OCI-LY1 (cell line): ENCODE results near the gene OLFML2B.

ENCODE experiments used
- H2AFZ ChIP-seq: fragments of 200-600 bp; sonication (generic), shearing (Covaris generic); 2 replicates; pipeline ENCODE4 v1.6.0; 2014; ENCODE audit warnings: antibody characterized with exemption, mild to moderate bottlenecking, low read length
- H3F3A ChIP-seq: fragments of 200-600 bp; sonication (generic), shearing (Covaris generic); 2 replicates; pipeline ENCODE4 v1.6.0; 2014; ENCODE audit warnings: mild to moderate bottlenecking, antibody characterized with exemption, low read length, moderate library complexity; ENCODE audit not compliant: insufficient read depth
- H3K27ac ChIP-seq: fragments of 200-600 bp; sonication (generic); 2 replicates; pipeline ENCODE4 v1.5.1; 2014; ENCODE audit warnings: low read length, mixed run types, mild to moderate bottlenecking, low read depth; ENCODE audit not compliant: poor library complexity, severe bottlenecking
- H3K27me3 ChIP-seq: fragments of 200-600 bp; sonication (generic); 2 replicates; pipeline ENCODE4 v1.6.0; 2014; ENCODE audit warnings: antibody characterized with exemption, mild to moderate bottlenecking, low read length, moderate library complexity; ENCODE audit not compliant: insufficient read depth
- H3K36me3 ChIP-seq: fragments of 200-600 bp; sonication (generic); 2 replicates; pipeline ENCODE4 v1.6.1; 2014; ENCODE audit warnings: mild to moderate bottlenecking, antibody characterized with exemption, low read length, moderate library complexity, mixed read lengths; ENCODE audit not compliant: insufficient read depth
- H3K4me1 ChIP-seq: fragments of 200-600 bp; sonication (generic); 2 replicates; pipeline ENCODE4 v1.5.1; 2014; ENCODE audit warnings: mild to moderate bottlenecking, low read length, moderate library complexity; ENCODE audit not compliant: insufficient read depth, severe bottlenecking
- H3K4me2 ChIP-seq: fragments of 200-600 bp; sonication (generic), shearing (Covaris generic); 2 replicates; pipeline ENCODE4 v1.6.1; 2014; ENCODE audit warnings: low read length
- H3K4me3 ChIP-seq: fragments of 200-600 bp; sonication (generic); 2 replicates; pipeline ENCODE4 v1.5.1; 2014; ENCODE audit warnings: low read length, low read depth, mild to moderate bottlenecking, mixed read lengths; ENCODE audit not compliant: poor library complexity, severe bottlenecking
- H3K79me2 ChIP-seq: fragments of 200-600 bp; shearing (Covaris generic); 2 replicates; pipeline ENCODE4 v1.6.1; 2016; ENCODE audit warnings: mixed run types, low read length, mixed read lengths; ENCODE audit not compliant: insufficient read depth
- H3K9ac ChIP-seq: fragments of 200-600 bp; sonication (generic), shearing (Covaris generic); 2 replicates; pipeline ENCODE4 v1.6.1; 2014; ENCODE audit warnings: mild to moderate bottlenecking, low read length, mixed read lengths
- H3K9me2 ChIP-seq: fragments of 200-600 bp; sonication (generic), shearing (Covaris generic); 2 replicates; pipeline ENCODE4 v1.6.1; 2014; ENCODE audit warnings: low read depth, mild to moderate bottlenecking, low read length, mixed read lengths
- H3K9me3 ChIP-seq: fragments of 200-600 bp; shearing (Covaris generic); 2 replicates; pipeline ENCODE4 v1.6.1; 2014; ENCODE audit warnings: low read length, mixed read lengths
- H4K20me1 ChIP-seq: fragments of 200-600 bp; sonication (generic), shearing (Covaris generic); 2 replicates; pipeline ENCODE4 v1.6.0; 2016; ENCODE audit warnings: mild to moderate bottlenecking, low read length; ENCODE audit not compliant: insufficient read depth
- CTCF ChIP-seq: fragments of 200-600 bp; sonication (generic), shearing (Covaris generic); IDR thresholded peaks from 2 replicates; pipeline ENCODE4 v1.5.1; 2017; ENCODE audit warnings: mild to moderate bottlenecking, antibody characterized with exemption, low read length, moderate library complexity, mixed read lengths
- EZH2 ChIP-seq: fragments of 200-600 bp; sonication (generic), shearing (Covaris generic); IDR thresholded peaks from 2 replicates; pipeline ENCODE4 v1.8.0; 2017; ENCODE audit warnings: borderline replicate concordance, mixed run types, mild to moderate bottlenecking, antibody characterized with exemption, low read length, moderate library complexity, mixed read lengths

The OLFML2B gene

GRCh38 chr1:161982917-161983316 lies 40.8 kb downstream of the OLFML2B start:
- no peak overlapping the region for H2AFZ ChIP-seq
- no peak overlapping the region for H3K4me3 ChIP-seq
- no peaks in the 10 kb centered on the region for H3K36me3 ChIP-seq
- H3K27me3 ChIP-seq: no peaks in the 10 kb centered on the region; the same call in 1 of the 2 replicates
- no peaks in the 10 kb centered on the region for H4K20me1 ChIP-seq
- no peak overlapping the region for H3K9ac ChIP-seq
- H3K4me1 ChIP-seq: no peaks in the 10 kb centered on the region
- H3K9me2 ChIP-seq: no peaks in the 10 kb centered on the region
- H3K79me2 ChIP-seq: no peaks in the 10 kb centered on the region
- no peaks in the 10 kb centered on the region for H3K9me3 ChIP-seq
- H3K4me2 ChIP-seq: no peak overlapping the region
- H3K27ac ChIP-seq: no peak overlapping the region
- no peak for TF ChIP-seq EZH2
- TF ChIP-seq CTCF: no peak
- H3F3A ChIP-seq: no peaks in the 10 kb centered on the region

- Histone ChIP-seq H2AFZ (no peak overlapping the region), H3K79me2 (no peaks in the 10 kb centered on the region), H4K20me1 (no peaks in the 10 kb centered on the region), H3K36me3 (no peaks in the 10 kb centered on the region), H3K27me3 (no peaks in the 10 kb centered on the region; the same call in 1 of the 2 replicates), H3K4me1 (no peaks in the 10 kb centered on the region), H3K9ac (no peak overlapping the region), H3K27ac (no peak overlapping the region), H3F3A (no peaks in the 10 kb centered on the region), H3K9me3 (no peaks in the 10 kb centered on the region), H3K4me3 (no peak overlapping the region), H3K4me2 (no peak overlapping the region), H3K9me2 (no peaks in the 10 kb centered on the region)
- no peak for TF ChIP-seq EZH2
- TF ChIP-seq CTCF: no peak
These were observed 41.2 kb downstream of the OLFML2B start for GRCh38 chr1:161982507-161982895.

- H2AFZ ChIP-seq: no peak overlapping the region
- no peaks in the 10 kb centered on the region for H3K9me3 ChIP-seq
- no peak overlapping the region for H3K4me2 ChIP-seq
- H4K20me1 ChIP-seq: no peaks in the 10 kb centered on the region
- no peaks in the 10 kb centered on the region for H3K9me2 ChIP-seq
- no peak for TF ChIP-seq CTCF
- TF ChIP-seq EZH2: no peak
- H3K27ac ChIP-seq: no peak overlapping the region
- H3K4me3 ChIP-seq: no peak overlapping the region
- no peaks in the 10 kb centered on the region for H3K36me3 ChIP-seq
- H3K27me3 ChIP-seq: no peaks in the 10 kb centered on the region; the same call in 1 of the 2 replicates
- no peaks in the 10 kb centered on the region for H3F3A ChIP-seq
- no peaks in the 10 kb centered on the region for H3K4me1 ChIP-seq
- no peak overlapping the region for H3K9ac ChIP-seq
- H3K79me2 ChIP-seq: no peaks in the 10 kb centered on the region
These were observed 41.7 kb downstream of the OLFML2B start for GRCh38 chr1:161981735-161982506.
